Measurements from ENCODE around the gene ZDHHC3.

GRCh38 chr3:44910693-44911092 lies 65.3 kb downstream of the ZDHHC3 start:
- TF ChIP-seq CTCF (IDR thresholded peaks at IDR 0.05; ENCODE audit: low read depth, low read length, missing input control) (no peak), JUND (IDR thresholded peaks at IDR 0.05) (no peak), ATF3 (IDR thresholded peaks at IDR 0.05) (no peak), SP1 (IDR thresholded peaks at IDR 0.05) (no peak), REST (IDR thresholded peaks at IDR 0.05) (no peak)

All from liver (tissue), 3 donors.